SU-DHL-6 (cell line): ENCODE measurements around the gene TFDP2.

Experiments
- H2AFZ ChIP-seq: fragments of 200-600 bp; sonication (generic); 2 replicates; pipeline ENCODE4 v1.6.1; 2014; ENCODE audit warnings: low read depth, mild to moderate bottlenecking, moderate library complexity, mixed read lengths, antibody characterized with exemption, low read length; ENCODE audit not compliant: severe bottlenecking
- H3F3A ChIP-seq: fragments of 200-600 bp; shearing (Covaris generic); 2 replicates; pipeline ENCODE4 v1.6.0; 2016; ENCODE audit warnings: antibody characterized with exemption, mild to moderate bottlenecking; ENCODE audit not compliant: insufficient read depth
- H3K27ac ChIP-seq: fragments of 200-600 bp; sonication (generic); 2 replicates; pipeline ENCODE4 v1.5.1; 2016; ENCODE audit warnings: low read depth, mild to moderate bottlenecking, low read length, moderate library complexity, mixed read lengths
- H3K27me3 ChIP-seq: fragments of 200-600 bp; sonication (generic), shearing (Covaris generic); 2 replicates; pipeline ENCODE4 v1.6.0; 2014; ENCODE audit warnings: mild to moderate bottlenecking, low read length
- H3K36me3 ChIP-seq: fragments of 200-600 bp; sonication (generic); 2 replicates; pipeline ENCODE4 v1.6.1; 2014; ENCODE audit warnings: mild to moderate bottlenecking, low read length, mixed read lengths
- H3K4me2 ChIP-seq: fragments of 300-600, 200-600 bp; shearing (Covaris generic), sonication (generic); 2 replicates; pipeline ENCODE4 v1.6.0; 2014; ENCODE audit warnings: low read length, low read depth, mild to moderate bottlenecking; ENCODE audit not compliant: poor library complexity, severe bottlenecking
- H3K4me3 ChIP-seq: fragments of 200-600 bp; sonication (generic); 2 replicates; pipeline ENCODE4 v1.5.1; 2014; ENCODE audit warnings: antibody characterized with exemption, low read length, mild to moderate bottlenecking, mixed read lengths; ENCODE audit not compliant: insufficient read depth, poor library complexity, severe bottlenecking
- H3K79me2 ChIP-seq: fragments of 200-600 bp; sonication (generic); 2 replicates; pipeline ENCODE4 v1.6.1; 2014; ENCODE audit warnings: mild to moderate bottlenecking, low read length, moderate library complexity; ENCODE audit not compliant: insufficient read depth
- H3K9ac ChIP-seq: fragments of 200-600 bp; sonication (generic); 2 replicates; pipeline ENCODE4 v1.7.0; 2014; ENCODE audit warnings: mild to moderate bottlenecking, low read length
- H3K9me2 ChIP-seq: fragments of 200-600 bp; sonication (generic); replicated peaks from 2 replicates; pipeline ENCODE4 v1.6.1; 2014; ENCODE audit warnings: low read length; ENCODE audit not compliant: insufficient read depth
- H3K9me3 ChIP-seq: fragments of 200-600 bp; sonication (generic); 2 replicates; pipeline ENCODE4 v1.6.1; 2014; ENCODE audit warnings: low read length, mixed read lengths; ENCODE audit not compliant: insufficient read depth
- H4K20me1 ChIP-seq: fragments of 200-600 bp; sonication (generic); 2 replicates; pipeline ENCODE4 v1.6.1; 2014; ENCODE audit warnings: low read depth, mild to moderate bottlenecking, antibody characterized with exemption, low read length, moderate library complexity, mixed read lengths
- EZH2phosphoT487 ChIP-seq: fragments of 200-600 bp; sonication (generic), shearing (Covaris generic); conservative IDR thresholded peaks from 2 replicates; pipeline ENCODE4 v1.6.1; 2018; ENCODE audit warnings: mild to moderate bottlenecking, antibody characterized with exemption, low read length, moderate library complexity, mixed read lengths
- TF ChIP-seq, protein P1 (sequence below): fragments of 200-600 bp; sonication (generic); IDR thresholded peaks from one replicate; pipeline ENCODE4 v1.5.1; 2017; ENCODE audit warnings: antibody characterized with exemption, mild to moderate bottlenecking, low read length, moderate library complexity; ENCODE audit not compliant: insufficient read depth, poor library complexity, severe bottlenecking

TFDP2 gene

DNA sequence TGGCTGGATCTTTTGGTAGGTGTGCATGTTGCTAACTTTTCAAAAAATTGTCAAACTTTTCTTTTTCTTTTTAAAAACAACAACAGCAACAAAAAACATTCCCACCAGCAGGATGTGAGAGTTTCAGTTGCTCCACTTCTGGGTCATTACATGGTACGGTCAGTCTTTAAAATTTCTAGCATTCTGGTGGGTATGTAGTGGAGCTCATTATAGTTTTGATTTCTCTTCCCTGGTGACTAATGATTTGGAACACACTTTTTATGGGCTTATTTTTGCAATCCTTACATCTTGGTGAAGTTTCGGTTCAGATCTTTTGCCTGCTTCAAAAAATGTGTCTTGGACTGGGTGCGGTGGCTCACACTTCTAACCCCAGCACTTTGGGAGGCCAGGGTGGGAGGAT, 253.6 kb downstream of the TFDP2 start:
- TF ChIP-seq EZH2phosphoT487 = no peak
- TF ChIP-seq, protein P1, sequence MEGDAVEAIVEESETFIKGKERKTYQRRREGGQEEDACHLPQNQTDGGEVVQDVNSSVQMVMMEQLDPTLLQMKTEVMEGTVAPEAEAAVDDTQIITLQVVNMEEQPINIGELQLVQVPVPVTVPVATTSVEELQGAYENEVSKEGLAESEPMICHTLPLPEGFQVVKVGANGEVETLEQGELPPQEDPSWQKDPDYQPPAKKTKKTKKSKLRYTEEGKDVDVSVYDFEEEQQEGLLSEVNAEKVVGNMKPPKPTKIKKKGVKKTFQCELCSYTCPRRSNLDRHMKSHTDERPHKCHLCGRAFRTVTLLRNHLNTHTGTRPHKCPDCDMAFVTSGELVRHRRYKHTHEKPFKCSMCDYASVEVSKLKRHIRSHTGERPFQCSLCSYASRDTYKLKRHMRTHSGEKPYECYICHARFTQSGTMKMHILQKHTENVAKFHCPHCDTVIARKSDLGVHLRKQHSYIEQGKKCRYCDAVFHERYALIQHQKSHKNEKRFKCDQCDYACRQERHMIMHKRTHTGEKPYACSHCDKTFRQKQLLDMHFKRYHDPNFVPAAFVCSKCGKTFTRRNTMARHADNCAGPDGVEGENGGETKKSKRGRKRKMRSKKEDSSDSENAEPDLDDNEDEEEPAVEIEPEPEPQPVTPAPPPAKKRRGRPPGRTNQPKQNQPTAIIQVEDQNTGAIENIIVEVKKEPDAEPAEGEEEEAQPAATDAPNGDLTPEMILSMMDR = no peak
- peaks cover 93% of the 10 kb centered on the region for H3K79me2 ChIP-seq

DNA sequence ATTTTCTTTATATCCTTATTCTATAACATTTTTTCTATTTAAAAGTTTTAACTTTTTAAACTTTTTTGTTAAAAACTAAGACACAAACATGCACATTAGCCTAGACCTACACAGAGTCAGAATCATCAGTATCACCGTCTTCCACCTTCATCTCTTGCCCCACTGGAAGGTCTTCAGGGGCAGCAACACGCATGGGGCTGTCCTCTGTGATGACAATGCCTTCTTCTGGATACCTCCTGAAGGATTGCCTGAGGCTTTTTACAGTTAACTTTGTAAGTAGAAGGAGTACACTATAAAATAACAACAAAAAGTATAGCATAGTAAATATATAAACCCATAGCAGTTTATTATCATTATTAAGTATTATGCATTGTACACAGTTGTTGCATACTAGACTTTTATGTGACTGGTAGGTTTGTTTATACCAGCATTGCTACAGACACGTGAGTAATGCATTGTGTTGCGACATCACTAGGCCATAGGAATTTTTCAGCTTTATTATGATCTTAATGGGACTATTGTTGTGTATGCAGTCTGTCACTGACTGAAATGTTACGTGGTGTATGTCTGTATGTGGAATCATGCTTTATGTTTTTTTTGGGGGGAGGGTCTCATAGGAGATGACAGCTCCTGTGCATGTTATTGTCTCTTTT, 254.7 kb downstream of the TFDP2 start:
- no peak for TF ChIP-seq EZH2phosphoT487
- H3K27me3 ChIP-seq = no peaks in the 10 kb centered on the region
- no peaks in the 10 kb centered on the region for H3K9me3 ChIP-seq
- no peaks in the 10 kb centered on the region for H3F3A ChIP-seq
- peaks cover 91% of the 10 kb centered on the region for H3K79me2 ChIP-seq
- H3K27ac ChIP-seq = no peak overlapping the region
- peaks cover 8% of the 10 kb centered on the region; the same call in 1 of the 2 replicates for H4K20me1 ChIP-seq
- H3K4me3 ChIP-seq = no peak overlapping the region
- no peak overlapping the region for H3K9ac ChIP-seq
- H3K4me2 ChIP-seq = no peak overlapping the region
- peaks cover 23% of the 10 kb centered on the region for H3K36me3 ChIP-seq
- no peak overlapping the region for H2AFZ ChIP-seq
- no peaks in the 10 kb centered on the region for H3K9me2 ChIP-seq

More for the DNA sequence above, 253.6 kb downstream of the TFDP2 start:
- H3K9ac ChIP-seq = no peak overlapping the region
- H3K36me3 ChIP-seq = peaks cover 23% of the 10 kb centered on the region
- H3K27ac ChIP-seq = no peak overlapping the region
- H3K9me3 ChIP-seq = no peaks in the 10 kb centered on the region
- H4K20me1 ChIP-seq = peaks cover 8% of the 10 kb centered on the region; the same call in 1 of the 2 replicates
- no peaks in the 10 kb centered on the region for H3K9me2 ChIP-seq
- H3K4me2 ChIP-seq = no peak overlapping the region
- no peak overlapping the region for H2AFZ ChIP-seq
- no peak overlapping the region for H3K4me3 ChIP-seq
- no peaks in the 10 kb centered on the region for H3K27me3 ChIP-seq
- H3F3A ChIP-seq = no peaks in the 10 kb centered on the region
